Esophagus squamous epithelium (tissue), 4 donors: ENCODE data around the gene GUCA2A.

Experiments used
- POLR2A ChIP-seq, 4 donors: fragments of 450-650 bp; IDR thresholded peaks; one replicate each; pipeline ENCODE4 v1.6.1; 2017; ENCODE audit warnings: antibody characterized with exemption in 4 of 4, mild to moderate bottlenecking in 4 of 4, moderate library complexity in 3 of 4
- TF ChIP-seq, protein P1 (sequence below), 6 experiments: fragments of 450-650 bp in 4 of 6; fragments of 200-600 bp in 2 of 6; sonication (generic) in 2 of 6; IDR thresholded peaks; one replicate each; pipeline ENCODE4 v1.5.1; 2016 to 2019; ENCODE audit warnings: antibody characterized with exemption in 6 of 6, mild to moderate bottlenecking in 4 of 6, moderate library complexity in 4 of 6

DNA sequence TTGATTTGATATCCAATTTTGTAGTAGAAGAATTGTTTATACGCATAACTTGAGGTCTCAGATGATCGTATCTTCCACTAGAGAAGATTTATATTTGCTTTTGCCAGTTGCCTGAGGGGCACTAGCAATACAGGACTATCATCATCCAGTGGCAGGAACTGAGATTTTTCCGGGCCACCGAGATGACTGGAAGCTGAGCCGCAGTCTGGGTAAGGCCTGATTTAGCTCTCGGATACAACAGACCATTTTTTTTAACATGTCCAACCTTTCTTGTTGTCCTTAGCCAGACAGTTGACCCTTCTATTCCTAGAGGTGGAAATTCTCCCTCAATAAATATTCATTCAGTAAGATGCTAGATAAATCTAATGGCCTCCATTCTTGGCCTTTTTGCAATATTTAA, 36.8 kb downstream of the GUCA2A start:
- TF ChIP-seq POLR2A (IDR thresholded peaks at IDR 0.05), result no peak
- TF ChIP-seq, protein P1, sequence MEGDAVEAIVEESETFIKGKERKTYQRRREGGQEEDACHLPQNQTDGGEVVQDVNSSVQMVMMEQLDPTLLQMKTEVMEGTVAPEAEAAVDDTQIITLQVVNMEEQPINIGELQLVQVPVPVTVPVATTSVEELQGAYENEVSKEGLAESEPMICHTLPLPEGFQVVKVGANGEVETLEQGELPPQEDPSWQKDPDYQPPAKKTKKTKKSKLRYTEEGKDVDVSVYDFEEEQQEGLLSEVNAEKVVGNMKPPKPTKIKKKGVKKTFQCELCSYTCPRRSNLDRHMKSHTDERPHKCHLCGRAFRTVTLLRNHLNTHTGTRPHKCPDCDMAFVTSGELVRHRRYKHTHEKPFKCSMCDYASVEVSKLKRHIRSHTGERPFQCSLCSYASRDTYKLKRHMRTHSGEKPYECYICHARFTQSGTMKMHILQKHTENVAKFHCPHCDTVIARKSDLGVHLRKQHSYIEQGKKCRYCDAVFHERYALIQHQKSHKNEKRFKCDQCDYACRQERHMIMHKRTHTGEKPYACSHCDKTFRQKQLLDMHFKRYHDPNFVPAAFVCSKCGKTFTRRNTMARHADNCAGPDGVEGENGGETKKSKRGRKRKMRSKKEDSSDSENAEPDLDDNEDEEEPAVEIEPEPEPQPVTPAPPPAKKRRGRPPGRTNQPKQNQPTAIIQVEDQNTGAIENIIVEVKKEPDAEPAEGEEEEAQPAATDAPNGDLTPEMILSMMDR (IDR thresholded peaks at IDR 0.05), result no peak
